ENCODE results near the gene POU4F2. TPM values are rescaled to one million over a fixed set of nuclear protein-coding genes. Genes with fewer than 3 reads are reported as not detected.

Gene POU4F2
- not detected for polyA plus RNA-seq

GRCh38 chr4:146638786-146639505 lies at the start of gene POU4F2:
POU4F2 (plus strand) TSS chr4:146638893; CDS start chr4:146639141, 248 bp downstream.
- H3K27ac ChIP-seq (ENCODE audit: low read depth in 2 of 2, low read length in 1 of 2), result no peak within 1 kb of the TSS
- H3K4me1 ChIP-seq (ENCODE audit: control insufficient read depth in 2 of 2, insufficient read depth in 2 of 2, low read length in 1 of 2), result peaks cover 5 to 15% of the 10 kb centered on the region in 2 donors
- H3K36me3 ChIP-seq (ENCODE audit: control insufficient read depth in 2 of 2, insufficient read depth in 2 of 2, low read length in 1 of 2), result no peaks in the 10 kb centered on the region
- H3K9me3 ChIP-seq (ENCODE audit: control insufficient read depth in 2 of 2, insufficient read depth in 1 of 2, low read depth in 1 of 2, low read length in 1 of 2), result peaks cover 0 to 19% of the 10 kb centered on the region in 2 donors
- WGBS, 2 donors, result 6% methylated on average over 55 to 74 of the region's 74 CpGs
- H3K27me3 ChIP-seq (ENCODE audit: control insufficient read depth in 1 of 2, insufficient read depth in 2 of 2, low read length in 2 of 2), result peaks cover 0 to 35% of the 10 kb centered on the region in 2 donors
- H3K4me3 ChIP-seq (ENCODE audit: low read depth in 1 of 2, low read length in 2 of 2), result peak within 1 kb of the TSS in 1 of 2 donors; percentile 4

GRCh38 chr4:146590801-146591200 lies 47.9 kb upstream of the POU4F2 start:
- Histone ChIP-seq H3K9me3 (ENCODE audit: control insufficient read depth in 2 of 2, insufficient read depth in 1 of 2, low read depth in 1 of 2, low read length in 1 of 2) (no peaks in the 10 kb centered on the region), H3K27me3 (ENCODE audit: control insufficient read depth in 1 of 2, insufficient read depth in 2 of 2, low read length in 2 of 2) (no peaks in the 10 kb centered on the region)
- 58 to 62% methylated on average over 3 of the region's 3 CpGs for WGBS, 2 donors

GRCh38 chr4:146592019-146592418 lies 46.7 kb upstream of the POU4F2 start:
- 70 to 79% methylated on average over 2 of the region's 2 CpGs for WGBS, 2 donors
- Histone ChIP-seq H3K9me3 (ENCODE audit: control insufficient read depth in 2 of 2, insufficient read depth in 1 of 2, low read depth in 1 of 2, low read length in 1 of 2) (peaks cover 0 to under 1% of the 10 kb centered on the region in 2 donors), H3K4me1 (ENCODE audit: control insufficient read depth in 2 of 2, insufficient read depth in 2 of 2, low read length in 1 of 2) (no peaks in the 10 kb centered on the region)

More at GRCh38 chr4:146590801-146591200, 47.9 kb upstream of the POU4F2 start:
- H3K4me3 ChIP-seq (ENCODE audit: low read depth in 1 of 2, low read length in 2 of 2), result no peak overlapping the region
- H3K36me3 ChIP-seq (ENCODE audit: control insufficient read depth in 2 of 2, insufficient read depth in 2 of 2, low read length in 1 of 2), result no peaks in the 10 kb centered on the region
- H3K4me1 ChIP-seq (ENCODE audit: control insufficient read depth in 2 of 2, insufficient read depth in 2 of 2, low read length in 1 of 2), result no peaks in the 10 kb centered on the region
- no peak overlapping the region for H3K27ac ChIP-seq (ENCODE audit: low read depth in 2 of 2, low read length in 1 of 2)

GRCh38 chr4:146632770-146633470 lies 5.8 kb upstream of the POU4F2 start:
- Histone ChIP-seq H3K4me3 (ENCODE audit: low read depth in 1 of 2, low read length in 2 of 2) (no peak overlapping the region), H3K36me3 (ENCODE audit: control insufficient read depth in 2 of 2, insufficient read depth in 2 of 2, low read length in 1 of 2) (no peaks in the 10 kb centered on the region), H3K4me1 (ENCODE audit: control insufficient read depth in 2 of 2, insufficient read depth in 2 of 2, low read length in 1 of 2) (no peaks in the 10 kb centered on the region), H3K9me3 (ENCODE audit: control insufficient read depth in 2 of 2, insufficient read depth in 1 of 2, low read depth in 1 of 2, low read length in 1 of 2) (peaks cover 0 to 9% of the 10 kb centered on the region in 2 donors), H3K27ac (ENCODE audit: low read depth in 2 of 2, low read length in 1 of 2) (no peak overlapping the region), H3K27me3 (ENCODE audit: control insufficient read depth in 1 of 2, insufficient read depth in 2 of 2, low read length in 2 of 2) (peaks cover 7 to 20% of the 10 kb centered on the region in 2 donors)
- 9 to 11% methylated on average over 28 of the region's 28 CpGs for WGBS, 2 donors

More at GRCh38 chr4:146592019-146592418, 46.7 kb upstream of the POU4F2 start:
- no peak overlapping the region for H3K4me3 ChIP-seq (ENCODE audit: low read depth in 1 of 2, low read length in 2 of 2)
- no peaks in the 10 kb centered on the region for H3K27me3 ChIP-seq (ENCODE audit: control insufficient read depth in 1 of 2, insufficient read depth in 2 of 2, low read length in 2 of 2)
- H3K36me3 ChIP-seq (ENCODE audit: control insufficient read depth in 2 of 2, insufficient read depth in 2 of 2, low read length in 1 of 2), result no peaks in the 10 kb centered on the region
- no peak overlapping the region for H3K27ac ChIP-seq (ENCODE audit: low read depth in 2 of 2, low read length in 1 of 2)

GRCh38 chr4:146633471-146633800 lies 5.3 kb upstream of the POU4F2 start:
- H3K9me3 ChIP-seq (ENCODE audit: control insufficient read depth in 2 of 2, insufficient read depth in 1 of 2, low read depth in 1 of 2, low read length in 1 of 2), result peaks cover 0 to 11% of the 10 kb centered on the region in 2 donors
- peaks cover 7 to 25% of the 10 kb centered on the region in 2 donors for H3K27me3 ChIP-seq (ENCODE audit: control insufficient read depth in 1 of 2, insufficient read depth in 2 of 2, low read length in 2 of 2)
- no peaks in the 10 kb centered on the region for H3K36me3 ChIP-seq (ENCODE audit: control insufficient read depth in 2 of 2, insufficient read depth in 2 of 2, low read length in 1 of 2)
- no peak overlapping the region for H3K27ac ChIP-seq (ENCODE audit: low read depth in 2 of 2, low read length in 1 of 2)
- peaks cover 0 to 5% of the 10 kb centered on the region in 2 donors for H3K4me1 ChIP-seq (ENCODE audit: control insufficient read depth in 2 of 2, insufficient read depth in 2 of 2, low read length in 1 of 2)
- 4 to 5% methylated on average over 7 of the region's 7 CpGs for WGBS, 2 donors
- no peak overlapping the region for H3K4me3 ChIP-seq (ENCODE audit: low read depth in 1 of 2, low read length in 2 of 2)

- H3K4me3 ChIP-seq (ENCODE audit: low read depth in 1 of 2, low read length in 2 of 2), result no peak overlapping the region
- H3K4me1 ChIP-seq (ENCODE audit: control insufficient read depth in 2 of 2, insufficient read depth in 2 of 2, low read length in 1 of 2), result peaks cover 5 to 8% of the 10 kb centered on the region in 2 donors
- H3K27ac ChIP-seq (ENCODE audit: low read depth in 2 of 2, low read length in 1 of 2), result no peak overlapping the region
- 8 to 10% methylated on average over 7 of the region's 7 CpGs for WGBS, 2 donors
- no peaks in the 10 kb centered on the region for H3K36me3 ChIP-seq (ENCODE audit: control insufficient read depth in 2 of 2, insufficient read depth in 2 of 2, low read length in 1 of 2)
- peaks cover 0 to 13% of the 10 kb centered on the region in 2 donors for H3K9me3 ChIP-seq (ENCODE audit: control insufficient read depth in 2 of 2, insufficient read depth in 1 of 2, low read depth in 1 of 2, low read length in 1 of 2)
- H3K27me3 ChIP-seq (ENCODE audit: control insufficient read depth in 1 of 2, insufficient read depth in 2 of 2, low read length in 2 of 2), result peaks cover 7 to 36% of the 10 kb centered on the region in 2 donors
Observed at GRCh38 chr4:146634825-146635224, 3.9 kb upstream of the POU4F2 start.

GRCh38 chr4:146637621-146638332 lies 916 bp upstream of the POU4F2 start:
- WGBS, 2 donors, result 7 to 8% methylated on average over 35 of the region's 35 CpGs
- H3K4me1 ChIP-seq (ENCODE audit: control insufficient read depth in 2 of 2, insufficient read depth in 2 of 2, low read length in 1 of 2), result peaks cover 5 to 15% of the 10 kb centered on the region in 2 donors
- peaks cover 5 to 36% of the 10 kb centered on the region in 2 donors for H3K27me3 ChIP-seq (ENCODE audit: control insufficient read depth in 1 of 2, insufficient read depth in 2 of 2, low read length in 2 of 2)
- no peaks in the 10 kb centered on the region for H3K36me3 ChIP-seq (ENCODE audit: control insufficient read depth in 2 of 2, insufficient read depth in 2 of 2, low read length in 1 of 2)
- no peak overlapping the region for H3K27ac ChIP-seq (ENCODE audit: low read depth in 2 of 2, low read length in 1 of 2)
- no peak overlapping the region for H3K4me3 ChIP-seq (ENCODE audit: low read depth in 1 of 2, low read length in 2 of 2)
- peaks cover 0 to 19% of the 10 kb centered on the region in 2 donors for H3K9me3 ChIP-seq (ENCODE audit: control insufficient read depth in 2 of 2, insufficient read depth in 1 of 2, low read depth in 1 of 2, low read length in 1 of 2)

GRCh38 chr4:146638333-146638785 lies 334 bp upstream of the POU4F2 start:
- Histone ChIP-seq H3K36me3 (ENCODE audit: control insufficient read depth in 2 of 2, insufficient read depth in 2 of 2, low read length in 1 of 2) (no peaks in the 10 kb centered on the region), H3K27ac (ENCODE audit: low read depth in 2 of 2, low read length in 1 of 2) (no peak overlapping the region), H3K4me1 (ENCODE audit: control insufficient read depth in 2 of 2, insufficient read depth in 2 of 2, low read length in 1 of 2) (peaks cover 5 to 15% of the 10 kb centered on the region in 2 donors), H3K4me3 (ENCODE audit: low read depth in 1 of 2, low read length in 2 of 2) (peak overlapping the region in 1 of 2 donors; percentile 4), H3K27me3 (ENCODE audit: control insufficient read depth in 1 of 2, insufficient read depth in 2 of 2, low read length in 2 of 2) (peaks cover 0 to 40% of the 10 kb centered on the region in 2 donors), H3K9me3 (ENCODE audit: control insufficient read depth in 2 of 2, insufficient read depth in 1 of 2, low read depth in 1 of 2, low read length in 1 of 2) (peaks cover 0 to 19% of the 10 kb centered on the region in 2 donors)
- 5% methylated on average over 31 to 34 of the region's 34 CpGs for WGBS, 2 donors

GRCh38 chr4:146639506-146639932 lies 826 bp downstream of the POU4F2 start:
- Histone ChIP-seq H3K9me3 (ENCODE audit: control insufficient read depth in 2 of 2, insufficient read depth in 1 of 2, low read depth in 1 of 2, low read length in 1 of 2) (peaks cover 0 to 19% of the 10 kb centered on the region in 2 donors), H3K36me3 (ENCODE audit: control insufficient read depth in 2 of 2, insufficient read depth in 2 of 2, low read length in 1 of 2) (no peaks in the 10 kb centered on the region), H3K4me3 (ENCODE audit: low read depth in 1 of 2, low read length in 2 of 2) (no peak overlapping the region), H3K27ac (ENCODE audit: low read depth in 2 of 2, low read length in 1 of 2) (no peak overlapping the region), H3K4me1 (ENCODE audit: control insufficient read depth in 2 of 2, insufficient read depth in 2 of 2, low read length in 1 of 2) (peaks cover 5 to 15% of the 10 kb centered on the region in 2 donors), H3K27me3 (ENCODE audit: control insufficient read depth in 1 of 2, insufficient read depth in 2 of 2, low read length in 2 of 2) (peaks cover 0 to 33% of the 10 kb centered on the region in 2 donors)
- 5 to 7% methylated on average over 20 of the region's 20 CpGs for WGBS, 2 donors
